HL-60 (cell line): ENCODE data around the gene GTSE1.

Experiments used
- GABPA ChIP-seq: IDR thresholded peaks from 2 replicates; pipeline ENCODE4 v1.6.1; 2012; ENCODE audit warnings: low read depth
- TF ChIP-seq, protein P1 (sequence below): IDR thresholded peaks from one replicate; pipeline ENCODE4 v1.5.1; 2011; ENCODE audit warnings: low read length, control low read depth, inconsistent platforms; ENCODE audit not compliant: insufficient read depth
- TF ChIP-seq, protein P2 (sequence below): IDR thresholded peaks from 2 replicates; pipeline ENCODE4 v1.6.1; 2012; ENCODE audit warnings: low read depth; ENCODE audit not compliant: insufficient replicate concordance

DNA sequence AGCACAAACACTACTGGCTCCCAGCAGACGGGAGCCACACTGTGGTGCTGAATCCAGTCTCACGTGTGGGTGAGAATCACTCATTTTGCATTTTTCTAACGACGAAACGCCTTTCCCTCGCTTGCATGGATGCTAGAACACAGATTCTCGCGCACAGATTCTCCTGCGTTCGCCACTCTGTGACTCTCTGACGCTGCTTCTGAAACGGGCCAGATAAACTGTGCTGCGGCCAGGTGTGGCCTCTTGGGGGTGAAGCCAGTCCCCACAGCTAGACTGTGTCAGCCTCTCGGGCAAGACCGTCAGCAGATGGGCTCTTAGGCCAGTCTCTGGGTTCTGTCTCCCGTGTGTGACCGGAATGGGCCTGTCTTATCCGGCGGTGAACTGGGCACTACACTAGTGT, 83.4 kb downstream of the GTSE1 start:
- no peak for TF ChIP-seq GABPA
- TF ChIP-seq, protein P1, sequence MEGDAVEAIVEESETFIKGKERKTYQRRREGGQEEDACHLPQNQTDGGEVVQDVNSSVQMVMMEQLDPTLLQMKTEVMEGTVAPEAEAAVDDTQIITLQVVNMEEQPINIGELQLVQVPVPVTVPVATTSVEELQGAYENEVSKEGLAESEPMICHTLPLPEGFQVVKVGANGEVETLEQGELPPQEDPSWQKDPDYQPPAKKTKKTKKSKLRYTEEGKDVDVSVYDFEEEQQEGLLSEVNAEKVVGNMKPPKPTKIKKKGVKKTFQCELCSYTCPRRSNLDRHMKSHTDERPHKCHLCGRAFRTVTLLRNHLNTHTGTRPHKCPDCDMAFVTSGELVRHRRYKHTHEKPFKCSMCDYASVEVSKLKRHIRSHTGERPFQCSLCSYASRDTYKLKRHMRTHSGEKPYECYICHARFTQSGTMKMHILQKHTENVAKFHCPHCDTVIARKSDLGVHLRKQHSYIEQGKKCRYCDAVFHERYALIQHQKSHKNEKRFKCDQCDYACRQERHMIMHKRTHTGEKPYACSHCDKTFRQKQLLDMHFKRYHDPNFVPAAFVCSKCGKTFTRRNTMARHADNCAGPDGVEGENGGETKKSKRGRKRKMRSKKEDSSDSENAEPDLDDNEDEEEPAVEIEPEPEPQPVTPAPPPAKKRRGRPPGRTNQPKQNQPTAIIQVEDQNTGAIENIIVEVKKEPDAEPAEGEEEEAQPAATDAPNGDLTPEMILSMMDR = no peak
- TF ChIP-seq, protein P2, sequence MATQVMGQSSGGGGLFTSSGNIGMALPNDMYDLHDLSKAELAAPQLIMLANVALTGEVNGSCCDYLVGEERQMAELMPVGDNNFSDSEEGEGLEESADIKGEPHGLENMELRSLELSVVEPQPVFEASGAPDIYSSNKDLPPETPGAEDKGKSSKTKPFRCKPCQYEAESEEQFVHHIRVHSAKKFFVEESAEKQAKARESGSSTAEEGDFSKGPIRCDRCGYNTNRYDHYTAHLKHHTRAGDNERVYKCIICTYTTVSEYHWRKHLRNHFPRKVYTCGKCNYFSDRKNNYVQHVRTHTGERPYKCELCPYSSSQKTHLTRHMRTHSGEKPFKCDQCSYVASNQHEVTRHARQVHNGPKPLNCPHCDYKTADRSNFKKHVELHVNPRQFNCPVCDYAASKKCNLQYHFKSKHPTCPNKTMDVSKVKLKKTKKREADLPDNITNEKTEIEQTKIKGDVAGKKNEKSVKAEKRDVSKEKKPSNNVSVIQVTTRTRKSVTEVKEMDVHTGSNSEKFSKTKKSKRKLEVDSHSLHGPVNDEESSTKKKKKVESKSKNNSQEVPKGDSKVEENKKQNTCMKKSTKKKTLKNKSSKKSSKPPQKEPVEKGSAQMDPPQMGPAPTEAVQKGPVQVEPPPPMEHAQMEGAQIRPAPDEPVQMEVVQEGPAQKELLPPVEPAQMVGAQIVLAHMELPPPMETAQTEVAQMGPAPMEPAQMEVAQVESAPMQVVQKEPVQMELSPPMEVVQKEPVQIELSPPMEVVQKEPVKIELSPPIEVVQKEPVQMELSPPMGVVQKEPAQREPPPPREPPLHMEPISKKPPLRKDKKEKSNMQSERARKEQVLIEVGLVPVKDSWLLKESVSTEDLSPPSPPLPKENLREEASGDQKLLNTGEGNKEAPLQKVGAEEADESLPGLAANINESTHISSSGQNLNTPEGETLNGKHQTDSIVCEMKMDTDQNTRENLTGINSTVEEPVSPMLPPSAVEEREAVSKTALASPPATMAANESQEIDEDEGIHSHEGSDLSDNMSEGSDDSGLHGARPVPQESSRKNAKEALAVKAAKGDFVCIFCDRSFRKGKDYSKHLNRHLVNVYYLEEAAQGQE = no peak
